ENCODE measurements around the gene UNC13C. TPM values are rescaled to one million over a fixed set of nuclear protein-coding genes. Genes with fewer than 3 reads are reported as not detected.
"Not testable (repeated sequence)": the region's sequence is repeated elsewhere in the genome, so short reads cannot be mapped to it uniquely, and the experiment has no call there.

Gene UNC13C
- total RNA-seq, 4 donors from 2014 or later = under 0.01 to 0.30 (median 0.21) TPM; not detected in 1

DNA sequence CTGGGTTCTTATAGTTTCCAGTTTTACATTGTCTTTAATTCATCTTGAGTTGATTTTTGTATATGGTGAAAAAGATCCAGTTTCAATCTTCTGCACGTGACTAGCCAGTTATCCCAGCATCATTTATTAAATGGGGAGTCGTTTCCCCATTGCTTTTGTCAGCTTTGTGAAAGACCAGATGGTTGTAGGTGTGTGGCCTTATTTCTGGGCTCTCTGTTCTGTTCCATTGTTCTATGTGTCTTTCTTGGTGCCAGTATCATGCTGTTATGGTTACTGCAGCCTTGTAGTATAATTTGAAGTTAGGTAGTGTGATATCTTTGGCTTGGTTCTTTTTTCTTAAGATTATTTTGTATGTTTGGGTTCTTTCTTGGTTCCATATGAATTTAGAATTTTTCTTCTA is 432.2 kb downstream of the UNC13C start:
- H3K4me1 ChIP-seq = no peaks in the 10 kb centered on the region
- H3K4me3 ChIP-seq = no peak overlapping the region
- no peaks in the 10 kb centered on the region for H3K27me3 ChIP-seq
- 70 to 79% methylated on average over 2 of the region's 2 CpGs for WGBS, 2 donors
- no peak for DNase-seq (ENCODE audit: low spot score in 2 of 2)
- TF ChIP-seq EP300 (IDR thresholded peaks at IDR 0.05) (no peak), POLR2A (IDR thresholded peaks at IDR 0.05) (no peak), CTCF (IDR thresholded peaks at IDR 0.05) (no peak)
- no peaks in the 10 kb centered on the region for H3K9me3 ChIP-seq
- H3K36me3 ChIP-seq = no peaks in the 10 kb centered on the region
- H3K27ac ChIP-seq = no peak overlapping the region

DNA sequence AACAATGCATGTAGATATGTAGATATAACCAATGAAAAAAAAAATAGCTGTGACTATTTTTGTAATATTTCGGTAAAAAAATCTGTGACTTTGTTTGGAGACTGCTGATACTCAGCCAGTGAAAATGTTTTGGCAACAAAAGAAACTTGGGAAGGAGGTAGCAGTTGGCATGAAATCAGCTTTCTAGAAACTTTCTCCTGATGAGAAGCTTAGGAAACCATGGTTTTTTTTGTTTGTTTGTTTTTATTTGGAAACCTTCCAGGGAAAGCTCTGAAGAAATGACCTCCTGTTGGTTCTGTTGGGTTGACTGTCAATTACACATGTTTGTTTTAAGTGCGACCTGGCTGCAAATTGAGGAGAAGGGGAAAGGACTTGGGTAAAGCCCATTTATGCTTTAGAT is 445.9 kb downstream of the UNC13C start:
- no peak overlapping the region for H3K27ac ChIP-seq
- WGBS, 2 donors = 48 to 60% methylated on average over 2 of the region's 2 CpGs
- no peak for TF ChIP-seq EP300 (IDR thresholded peaks at IDR 0.05)
- TF ChIP-seq CTCF (IDR thresholded peaks at IDR 0.05) = no peak
- TF ChIP-seq POLR2A (IDR thresholded peaks at IDR 0.05) = no peak
- H3K36me3 ChIP-seq = no peaks in the 10 kb centered on the region
- DNase-seq (ENCODE audit: low spot score in 2 of 2) = no peak
- H3K4me1 ChIP-seq = no peaks in the 10 kb centered on the region
- no peaks in the 10 kb centered on the region for H3K27me3 ChIP-seq
- H3K9me3 ChIP-seq = no peaks in the 10 kb centered on the region
- no peak overlapping the region for H3K4me3 ChIP-seq

- TF ChIP-seq EP300 (IDR thresholded peaks at IDR 0.05) = no peak
- no peak for TF ChIP-seq CTCF (IDR thresholded peaks at IDR 0.05)
- no peak for TF ChIP-seq POLR2A (IDR thresholded peaks at IDR 0.05)
- Histone ChIP-seq H3K27me3 (no peaks in the 10 kb centered on the region), H3K27ac (no peak overlapping the region), H3K9me3 (no peaks in the 10 kb centered on the region), H3K4me3 (no peak overlapping the region), H3K4me1 (no peaks in the 10 kb centered on the region), H3K36me3 (no peaks in the 10 kb centered on the region)
- 50 to 70% methylated on average over 4 of the region's 4 CpGs for WGBS, 2 donors
- no peak for DNase-seq (ENCODE audit: low spot score in 2 of 2)
Observed at GRCh38 chr15:54428596-54428995, 450.4 kb downstream of the UNC13C start.

DNA sequence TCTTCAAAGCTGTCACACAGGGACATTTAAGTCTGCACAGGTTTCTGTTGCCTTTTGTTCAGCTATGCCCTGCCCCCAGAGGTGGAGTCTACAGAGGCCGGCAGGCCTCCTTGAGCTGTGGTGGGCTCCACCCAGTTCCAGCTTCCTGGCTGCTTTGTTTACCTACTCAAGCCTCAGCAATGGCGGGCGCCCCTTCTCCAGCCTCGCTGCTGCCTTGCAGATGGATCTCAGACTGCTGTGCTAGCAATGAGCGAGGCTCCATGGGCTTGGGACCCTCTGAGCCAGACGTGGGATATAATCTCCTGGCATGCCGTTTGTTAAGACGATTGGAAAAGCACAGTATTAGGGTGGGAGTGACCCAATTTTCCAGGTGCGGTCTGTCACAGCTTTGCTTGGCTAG is 472.0 kb downstream of the UNC13C start:
- not testable (repeated sequence) for H3K27me3 ChIP-seq; H3K27ac ChIP-seq; H3K4me1 ChIP-seq; H3K36me3 ChIP-seq; H3K4me3 ChIP-seq; DNase-seq (ENCODE audit: low spot score in 2 of 2)
- H3K9me3 ChIP-seq = peaks cover 0 to 40% (median 2%) of the 10 kb centered on the region in 4 donors
- WGBS, 2 donors = 65 to 89% methylated on average over 5 to 7 of the region's 9 CpGs

- Histone ChIP-seq H3K36me3 (no peaks in the 10 kb centered on the region), H3K9me3 (peaks cover 0 to 41% (median 5%) of the 10 kb centered on the region in 4 donors), H3K27me3 (no peaks in the 10 kb centered on the region), H3K27ac (no peak overlapping the region), H3K4me3 (no peak overlapping the region), H3K4me1 (no peaks in the 10 kb centered on the region)
- no peak for DNase-seq (ENCODE audit: low spot score in 2 of 2)
- TF ChIP-seq CTCF (IDR thresholded peaks at IDR 0.05) = no peak
- no peak for TF ChIP-seq EP300 (IDR thresholded peaks at IDR 0.05)
- no peak for TF ChIP-seq POLR2A (IDR thresholded peaks at IDR 0.05)
- WGBS, 2 donors = 62 to 73% methylated on average over 1 of the region's 1 CpG
Observed at GRCh38 chr15:54456413-54456812, 478.2 kb downstream of the UNC13C start.

- no peak for DNase-seq (ENCODE audit: low spot score in 2 of 2)
Observed at GRCh38 chr15:54462511-54462913, 484.3 kb downstream of the UNC13C start.

More at GRCh38 chr15:54462511-54462913, 484.3 kb downstream of the UNC13C start:
- WGBS, 2 donors = 89 to 96% methylated on average over 7 to 17 of the region's 17 CpGs
- Histone ChIP-seq H3K9me3 (peaks cover 0 to 26% (median 2%) of the 10 kb centered on the region in 4 donors), H3K4me1 (no peaks in the 10 kb centered on the region), H3K4me3 (no peak overlapping the region), H3K36me3 (no peaks in the 10 kb centered on the region), H3K27ac (no peak overlapping the region), H3K27me3 (no peaks in the 10 kb centered on the region)
- TF ChIP-seq EP300 (IDR thresholded peaks at IDR 0.05) (no peak), POLR2A (IDR thresholded peaks at IDR 0.05) (no peak), CTCF (IDR thresholded peaks at IDR 0.05) (no peak)

All from tibial nerve (tissue), 4 donors.